ENCODE measurements around the gene GPR156. TPM values are rescaled to one million over a fixed set of nuclear protein-coding genes. Genes with fewer than 3 reads are reported as not detected.

The GPR156 gene
- total RNA-seq, result under 1 TPM; 0.33 to 0.34 TPM

DNA sequence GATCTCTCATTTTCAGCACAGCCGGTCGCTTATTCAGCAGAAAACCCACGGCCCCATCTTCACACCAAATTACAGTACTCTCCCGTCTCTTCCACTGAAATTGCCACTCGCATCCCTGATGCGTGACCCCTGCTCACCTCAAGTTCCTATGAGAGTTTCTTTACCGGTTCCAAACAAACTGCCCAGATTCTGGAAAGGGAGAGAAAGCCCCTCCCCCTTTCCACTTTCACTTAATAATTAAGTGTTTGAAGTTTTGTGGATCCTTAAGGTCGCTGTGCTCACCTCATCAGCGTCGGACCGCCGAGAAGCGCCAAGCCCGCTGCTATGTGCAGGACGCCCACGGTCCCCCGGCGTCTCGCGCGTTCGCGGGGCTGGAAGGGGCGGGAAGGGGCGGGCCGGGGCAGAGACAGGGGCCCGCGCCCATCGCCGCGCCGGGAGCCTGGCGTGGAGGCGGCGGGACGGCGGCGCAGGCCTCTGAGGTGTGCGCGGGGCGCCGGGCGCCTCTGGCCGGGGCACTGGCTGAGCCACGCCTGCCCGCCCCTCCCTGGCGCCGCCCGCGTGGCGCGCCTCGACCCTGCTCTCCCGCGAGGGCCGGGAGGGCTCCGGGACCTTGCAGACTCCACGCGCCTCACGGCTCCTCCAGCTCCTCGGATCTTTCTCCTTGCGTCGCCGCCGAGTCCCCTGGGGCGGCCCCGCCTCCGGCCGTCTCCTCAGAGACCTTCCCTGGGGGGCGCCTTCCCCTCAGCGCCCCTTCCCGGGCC is at the start of gene GPR156:
Gene GPR156 (minus strand): TSS at position 476 of the 761 bp plus-strand sequence. CDS start 41,124 bp downstream, outside the sequence.

Small RNAs within 50 kb of the gene (small RNA-seq; reads per million reads assigned to genes)
- gene RF00019 (0 reads per million in 2 donors), gene RN7SL397P (0 reads per million in 2 donors)

Other genes with a start within 250 kb of the GPR156 start
- 10 to 100 TPM; 52.0 to 62.3 TPM for gene GSK3B, start 190.8 kb downstream of the GPR156 start, total RNA-seq
- 10 to 100 TPM; 33.4 to 50.6 TPM for gene LRRC58, start 64.1 kb upstream of the GPR156 start, total RNA-seq
- gene FSTL1, start 165.8 kb upstream of the GPR156 start, total RNA-seq, result 100 to 1,000 TPM; 254 to 283 TPM